SK-N-SH (cell line): ENCODE measurements around the gene GOLGA3. TPM values are rescaled to one million over a fixed set of nuclear protein-coding genes. Genes with fewer than 3 reads are reported as not detected.

ENCODE experiments used
- CTCF ChIA-PET: fragments of 300-600, 350-600 bp; formaldehyde crosslinking; extraction: SDS; loops from one replicate; lab custom pipeline; 2021; lab: Yijun Ruan, JAX
- POLR2A ChIA-PET: fragments of 350-600 bp; sonication (Branson Sonifier 250); formaldehyde crosslinking; extraction: SDS; loops from one replicate; lab custom pipeline; 2020; ENCODE audit warnings: antibody characterized with exemption, inconsistent platforms; lab: Yijun Ruan, JAX
- DNase-seq: peaks from one replicate; pipeline ENCODE4 v3.0.0; 2012
- H2AFZ ChIP-seq: fragments of 200-600 bp; sonication (generic); 2 replicates; pipeline ENCODE4 v1.8.1; 2016; ENCODE audit warnings: antibody characterized with exemption, mild to moderate bottlenecking, low read depth
- H3F3A ChIP-seq: fragments of 200-600 bp; sonication (generic); replicated peaks from 2 replicates; pipeline ENCODE3; 2016; ENCODE audit warnings: antibody characterized with exemption, mild to moderate bottlenecking; ENCODE audit not compliant: insufficient read depth
- H3K27ac ChIP-seq, 2 experiments: fragments of 200-500 bp in 1 of 2; fragments of 200-600 bp in 1 of 2; sonication (Bioruptor generic) in 1 of 2; sonication (generic), shearing (Covaris generic) in 1 of 2; 2 replicates each; pipeline versions ENCODE4 v1.5.1 to v1.6.1; 2014 to 2016; ENCODE audit warnings: low read depth in 2 of 2, inconsistent platforms in 1 of 2, low read length in 1 of 2, mild to moderate bottlenecking in 1 of 2, mixed read lengths in 1 of 2
- H3K27me3 ChIP-seq: fragments of 200-600 bp; sonication (generic), shearing (Covaris generic); 2 replicates; pipeline ENCODE4 v1.6.1; 2016; ENCODE audit warnings: mixed run types; ENCODE audit not compliant: insufficient read depth
- H3K36me3 ChIP-seq, 2 experiments: fragments of 200-500 bp in 1 of 2; fragments of 200-600 bp in 1 of 2; sonication (Bioruptor generic) in 1 of 2; sonication (generic) in 1 of 2; replicated peaks in 1 of 2; 2 replicates each; pipeline versions ENCODE3 to v1.5.1; 2014 to 2016; ENCODE audit warnings: low read length in 1 of 2, mild to moderate bottlenecking in 1 of 2; ENCODE audit not compliant: insufficient read depth in 2 of 2, control insufficient read depth in 1 of 2
- H3K4me1 ChIP-seq, 2 experiments: fragments of 200-500 bp in 1 of 2; fragments of 200-600 bp in 1 of 2; sonication (Bioruptor generic) in 1 of 2; sonication (generic), shearing (Covaris generic) in 1 of 2; 2 replicates each; pipeline versions ENCODE4 v1.5.1 to v1.6.1; 2014 to 2016; ENCODE audit warnings: low read depth in 1 of 2, low read length in 1 of 2, mixed run types in 1 of 2; ENCODE audit not compliant: insufficient read depth in 2 of 2, control insufficient read depth in 1 of 2
- H3K4me2 ChIP-seq: fragments of 200-600 bp; sonication (generic), shearing (Covaris generic); 2 replicates; pipeline ENCODE4 v1.6.1; 2017; ENCODE audit warnings: mixed run types
- H3K4me3 ChIP-seq, 2 experiments: fragments of 200-500 bp in 1 of 2; fragments of 200-600 bp in 1 of 2; sonication (Bioruptor generic) in 1 of 2; sonication (generic), shearing (Covaris generic) in 1 of 2; 2 replicates each; pipeline versions ENCODE4 v1.5.1 to v1.8.1; 2014 to 2016; ENCODE audit warnings: low read depth in 2 of 2, inconsistent platforms in 1 of 2, low read length in 1 of 2, mild to moderate bottlenecking in 1 of 2, mixed read lengths in 1 of 2, moderate library complexity in 1 of 2
- H3K79me2 ChIP-seq: fragments of 200-600 bp; sonication (generic); 2 replicates; pipeline ENCODE4 v1.8.1; 2017; ENCODE audit warnings: mild to moderate bottlenecking; ENCODE audit not compliant: insufficient read depth
- H3K9ac ChIP-seq: fragments of 200-600 bp; sonication (generic); 2 replicates; pipeline ENCODE4 v1.6.1; 2017; ENCODE audit warnings: mixed run types
- H3K9me2 ChIP-seq: fragments of 200-600 bp; sonication (generic); 2 replicates; pipeline ENCODE4 v1.6.1; 2017; ENCODE audit warnings: mixed run types
- H3K9me3 ChIP-seq: fragments of 200-600 bp; sonication (generic); 2 replicates; pipeline ENCODE4 v1.6.1; 2017; ENCODE audit warnings: mixed run types, mild to moderate bottlenecking, moderate library complexity
- H4K20me1 ChIP-seq: fragments of 200-600 bp; sonication (generic); 2 replicates; pipeline ENCODE4 v1.6.1; 2017; ENCODE audit warnings: mild to moderate bottlenecking, mixed run types; ENCODE audit not compliant: insufficient read depth
- CHD2 ChIP-seq: fragments of 150-350 bp; IDR thresholded peaks from 2 replicates; pipeline ENCODE4 v1.6.1; 2018; ENCODE audit warnings: low read length; ENCODE audit not compliant: partially characterized antibody
- ELF1 ChIP-seq: IDR thresholded peaks from 2 replicates; pipeline ENCODE4 v1.4.0; 2012
- FOSL2 ChIP-seq: IDR thresholded peaks from 2 replicates; pipeline ENCODE4 v1.4.0; 2012; ENCODE audit warnings: low read depth, mild to moderate bottlenecking, moderate library complexity, borderline replicate concordance
- FOXJ3 ChIP-seq: sonication (generic); formaldehyde crosslinking; IDR thresholded peaks from 2 replicates; pipeline ENCODE4 v1.5.1; 2020; ENCODE audit warnings: mild to moderate bottlenecking, missing genetic modification reagents
- FOXM1 ChIP-seq: IDR thresholded peaks from 2 replicates; pipeline ENCODE4 v1.4.0; 2012; ENCODE audit warnings: low read depth, mild to moderate bottlenecking
- GATA2 ChIP-seq: sonication (generic); formaldehyde crosslinking; IDR thresholded peaks from 2 replicates; pipeline ENCODE4 v1.5.0; 2020; ENCODE audit warnings: mild to moderate bottlenecking, missing genetic modification reagents
- MEF2A ChIP-seq: IDR thresholded peaks from 2 replicates; pipeline ENCODE4 v1.4.0; 2012; ENCODE audit warnings: low read depth, borderline replicate concordance
- NFIC ChIP-seq: IDR thresholded peaks from 2 replicates; pipeline ENCODE4 v1.4.0; 2012; ENCODE audit warnings: borderline replicate concordance
- PBX3 ChIP-seq: IDR thresholded peaks from 2 replicates; pipeline ENCODE4; 2012
- POLR2AphosphoS5 ChIP-seq: IDR thresholded peaks from 2 replicates; pipeline ENCODE4 v1.6.1; 2012; ENCODE audit warnings: low read depth, low read length
- RCOR1 ChIP-seq: fragments of 150-350 bp; IDR thresholded peaks from 2 replicates; pipeline ENCODE4 v1.6.1; 2017; ENCODE audit warnings: antibody characterized with exemption, low read length
- REST ChIP-seq: IDR thresholded peaks from 2 replicates; pipeline ENCODE4 v1.6.1; 2012; ENCODE audit warnings: mild to moderate bottlenecking, low read depth, low read length, moderate library complexity
- RFX5 ChIP-seq: IDR thresholded peaks from 2 replicates; pipeline ENCODE4 v1.6.1; 2012; ENCODE audit warnings: mild to moderate bottlenecking, improper control_type of control experiment, low read length
- TAF1 ChIP-seq: IDR thresholded peaks from 2 replicates; pipeline ENCODE4 v1.6.1; 2012; ENCODE audit warnings: low read depth, mild to moderate bottlenecking, low read length, moderate library complexity, borderline replicate concordance
- USF2 ChIP-seq: fragments of 150-350 bp; IDR thresholded peaks from 2 replicates; pipeline ENCODE4 v1.6.1; 2017; ENCODE audit warnings: antibody characterized with exemption, low read length, low read depth, borderline replicate concordance
- WGBS: methylation state at CpG from one replicate; pipeline ENCODE4 v1.1.6; 2017; ENCODE audit warnings: low lambda C conversion rate; 5-methylcytosine and 5-hydroxymethylcytosine counted together
- polyA plus RNA-seq, 3 experiments: library from polyadenylated mRNA; depleted of rRNA; stranded (reverse); fragments of >200 nt; gene quantifications; 2 replicates each; pipeline ENCODE4 v1.2.3, GENCODE V29; 2012

GOLGA3 gene
- polyA plus RNA-seq, 1 of the 3 experiments (the other 2 are of a cell fraction), result 16.9 TPM

- peaks cover 30 to 64% of the 10 kb centered on the region in 2 experiments for H3K36me3 ChIP-seq
- no peak overlapping the region for H3K9ac ChIP-seq
- no peak overlapping the region for H3K27ac ChIP-seq
- H3K79me2 ChIP-seq, result peaks cover 9% of the 10 kb centered on the region; the same call in 1 of the 2 replicates
- TF ChIP-seq POLR2AphosphoS5, result no peak
- TF ChIP-seq TAF1, result no peak
- TF ChIP-seq ELF1, result no peak
- TF ChIP-seq FOXJ3 (CRISPR knock-in tag), result no peak
- no peak for TF ChIP-seq RCOR1
- TF ChIP-seq FOXM1, result no peak
- TF ChIP-seq NFIC, result no peak
- no peak for TF ChIP-seq CHD2
- TF ChIP-seq RFX5, result no peak
- no peak for TF ChIP-seq PBX3
- TF ChIP-seq USF2, result no peak
- TF ChIP-seq MEF2A, result no peak
- TF ChIP-seq FOSL2, result no peak
- no peak for TF ChIP-seq GATA2 (CRISPR knock-in tag)
- no peak for TF ChIP-seq REST
- H2AFZ ChIP-seq, result no peak overlapping the region
- H3K9me2 ChIP-seq, result no peaks in the 10 kb centered on the region
- H3F3A ChIP-seq, result no peaks in the 10 kb centered on the region
- WGBS, result 94% methylated on average over 9 of the region's 9 CpGs
- ChIA-PET POLR2A (interaction anchor here (0.5 to 0.6 kb wide), 2 partner anchors 18 to 399 kb away, joined by 3 read pairs; no protein-coding TSS in a partner anchor), CTCF (no interaction called here)
- H3K9me3 ChIP-seq, result no peaks in the 10 kb centered on the region
- no peaks in the 10 kb centered on the region for H3K4me1 ChIP-seq
- peaks cover 26% of the 10 kb centered on the region for H4K20me1 ChIP-seq
- no peak overlapping the region for H3K4me3 ChIP-seq
- no peaks in the 10 kb centered on the region for H3K27me3 ChIP-seq
- no peak for DNase-seq
- no peak overlapping the region for H3K4me2 ChIP-seq
Observed at GRCh38 chr12:132784580-132784979, 44.1 kb downstream of the GOLGA3 start.
